CD4-positive, alpha-beta T cell treated with Interleukin-15 for 4 hours (primary cell): ENCODE results near the gene NDFIP2.

ENCODE experiments used
- DNase-seq: peaks from one replicate; pipeline ENCODE4 v3.0.0-alpha.2; 2020; ENCODE audit warnings: low spot score

The NDFIP2 gene

GRCh38 chr13:79459906-79460305 is 21.0 kb upstream of the NDFIP2 start:
- no peak for DNase-seq

DNA sequence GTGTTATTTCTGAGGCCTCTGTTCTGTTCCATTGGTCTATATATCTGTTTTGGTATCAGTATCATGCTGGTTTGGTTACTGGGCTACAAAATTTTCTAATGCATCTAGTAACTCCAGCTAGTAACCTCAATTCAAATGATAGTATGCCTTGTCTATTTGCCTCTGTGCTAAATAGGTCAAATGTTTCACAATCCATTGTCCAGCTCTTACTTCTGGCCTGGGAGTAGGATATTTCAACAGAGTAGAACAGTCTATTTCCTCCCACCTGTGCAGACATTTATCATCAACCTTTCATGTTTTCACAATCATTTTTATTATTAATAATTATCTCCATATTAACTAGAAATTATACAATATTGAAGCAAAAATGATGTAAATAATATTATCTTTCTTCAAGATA is 18.1 kb upstream of the NDFIP2 start:
- no peak for DNase-seq

DNA sequence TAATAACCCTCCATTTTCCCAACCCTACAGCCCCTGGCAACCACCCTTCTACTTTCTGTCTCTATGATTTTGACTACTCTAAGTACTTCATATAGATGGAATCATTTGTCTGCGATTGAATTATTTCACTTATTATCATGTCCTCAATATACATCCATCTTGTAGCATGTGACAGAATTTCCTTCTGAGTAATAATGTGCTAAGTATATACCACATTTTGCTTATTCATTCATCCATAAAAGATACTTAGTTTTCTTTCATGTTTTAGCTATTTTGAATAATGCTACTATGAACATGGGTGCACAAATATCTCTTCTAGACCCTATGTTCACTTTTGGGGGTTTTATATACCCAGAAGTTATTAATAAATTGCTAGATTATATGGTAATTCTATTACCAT is 17.4 kb upstream of the NDFIP2 start:
- no peak for DNase-seq

- DNase-seq = no peak
Observed at GRCh38 chr13:79466872-79467271, 14.1 kb upstream of the NDFIP2 start.

DNA sequence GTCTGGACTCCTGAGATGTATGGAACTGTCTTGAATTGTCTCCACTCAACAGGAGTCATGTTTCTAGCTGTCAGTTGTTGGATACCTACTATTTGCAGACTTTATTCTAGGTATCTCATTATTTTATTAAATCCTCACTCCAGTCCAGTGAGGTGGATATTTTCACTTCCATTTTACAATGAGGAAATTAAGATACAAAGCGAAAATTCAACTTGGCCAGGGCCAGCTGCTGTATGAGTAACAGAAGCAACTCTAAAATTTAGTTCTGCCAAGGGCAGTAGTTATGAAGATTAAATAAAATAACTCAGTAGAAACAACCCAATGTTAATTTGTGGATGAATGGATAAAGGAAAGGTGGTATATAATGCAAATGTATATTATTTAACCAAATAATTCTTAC is 12.6 kb upstream of the NDFIP2 start:
- DNase-seq = no peak

DNA sequence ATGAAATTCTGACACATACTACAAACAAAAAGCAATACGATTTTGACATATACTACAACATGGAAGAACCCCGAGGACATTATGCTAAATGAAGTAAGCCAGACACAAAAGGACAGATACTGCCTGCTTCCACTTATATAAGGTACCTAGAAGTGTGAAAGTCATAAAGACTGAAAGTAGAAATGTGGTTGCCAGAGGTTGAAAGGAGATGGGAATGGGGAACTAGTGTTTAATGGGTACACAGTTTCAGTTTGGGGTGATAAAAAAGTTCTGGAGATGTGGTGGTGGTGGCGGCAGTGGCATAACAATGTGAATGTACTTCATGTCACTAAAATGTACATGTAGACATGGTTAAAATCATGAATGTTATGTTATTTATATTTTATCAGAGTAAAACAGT is 12.1 kb upstream of the NDFIP2 start:
- DNase-seq = no peak

- no peak for DNase-seq
Observed at GRCh38 chr13:79469608-79470007, 11.3 kb upstream of the NDFIP2 start.

DNA sequence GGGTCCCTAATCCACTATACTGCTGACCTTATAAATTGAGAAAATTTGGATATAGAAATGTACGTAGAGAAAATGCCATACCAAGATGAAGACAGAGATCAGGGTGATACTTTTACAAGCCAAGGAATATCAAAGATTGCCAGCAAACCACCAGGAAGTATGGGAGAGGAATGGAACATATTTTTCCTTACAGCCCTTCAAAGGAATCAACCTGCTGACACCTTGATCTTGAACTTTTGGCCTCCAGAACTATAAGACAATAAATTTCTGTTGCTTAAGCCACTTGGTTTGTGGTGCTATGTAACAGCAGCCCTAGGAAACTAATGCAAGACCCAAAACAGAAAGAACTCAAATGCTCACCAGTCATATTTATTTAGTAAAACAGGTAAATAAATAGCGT is 10.3 kb upstream of the NDFIP2 start:
- no peak for DNase-seq

GRCh38 chr13:79475569-79475968 is 5.4 kb upstream of the NDFIP2 start:
- no peak for DNase-seq

GRCh38 chr13:79477968-79478367 is 3.0 kb upstream of the NDFIP2 start:
- no peak for DNase-seq

DNA sequence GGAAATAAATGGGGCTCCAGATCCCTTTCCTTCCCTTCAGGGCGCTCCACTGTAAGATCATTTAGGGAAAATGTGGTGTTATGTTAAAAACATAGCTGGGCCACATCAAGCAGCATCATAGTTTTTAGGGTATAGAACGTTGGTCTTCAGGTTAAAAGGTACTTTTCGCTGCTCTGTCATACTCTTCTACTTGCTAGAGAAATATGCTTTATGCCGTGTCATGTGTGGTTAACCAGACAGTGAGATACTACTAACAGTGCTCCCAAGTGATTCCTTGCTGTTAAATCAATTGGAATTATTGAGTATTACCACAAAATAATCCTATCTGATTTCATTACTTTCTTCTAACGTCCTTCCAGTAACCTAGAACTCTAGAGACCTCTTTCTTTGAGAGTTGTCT is 1.1 kb upstream of the NDFIP2 start:
- DNase-seq = peak; percentile 18

DNA sequence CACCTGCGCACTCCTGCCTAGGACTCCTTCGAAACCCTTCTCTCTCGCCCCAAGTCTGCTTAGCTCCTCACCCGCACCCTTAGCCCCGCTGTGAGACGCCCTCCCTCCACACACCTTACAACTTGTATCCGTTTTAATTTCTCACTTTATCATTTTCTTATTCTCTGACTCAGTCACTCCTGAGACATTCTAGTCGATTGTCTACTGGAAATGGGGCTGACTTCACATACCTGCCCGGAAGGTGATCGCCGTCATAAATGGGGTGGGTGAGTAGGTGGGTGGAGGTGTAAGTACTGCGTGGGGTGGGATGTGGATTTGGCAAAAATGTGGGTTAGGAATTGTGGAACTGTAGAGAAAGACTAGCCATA is 714 bp downstream of the NDFIP2 start:
- DNase-seq = peak; percentile 66

DNA sequence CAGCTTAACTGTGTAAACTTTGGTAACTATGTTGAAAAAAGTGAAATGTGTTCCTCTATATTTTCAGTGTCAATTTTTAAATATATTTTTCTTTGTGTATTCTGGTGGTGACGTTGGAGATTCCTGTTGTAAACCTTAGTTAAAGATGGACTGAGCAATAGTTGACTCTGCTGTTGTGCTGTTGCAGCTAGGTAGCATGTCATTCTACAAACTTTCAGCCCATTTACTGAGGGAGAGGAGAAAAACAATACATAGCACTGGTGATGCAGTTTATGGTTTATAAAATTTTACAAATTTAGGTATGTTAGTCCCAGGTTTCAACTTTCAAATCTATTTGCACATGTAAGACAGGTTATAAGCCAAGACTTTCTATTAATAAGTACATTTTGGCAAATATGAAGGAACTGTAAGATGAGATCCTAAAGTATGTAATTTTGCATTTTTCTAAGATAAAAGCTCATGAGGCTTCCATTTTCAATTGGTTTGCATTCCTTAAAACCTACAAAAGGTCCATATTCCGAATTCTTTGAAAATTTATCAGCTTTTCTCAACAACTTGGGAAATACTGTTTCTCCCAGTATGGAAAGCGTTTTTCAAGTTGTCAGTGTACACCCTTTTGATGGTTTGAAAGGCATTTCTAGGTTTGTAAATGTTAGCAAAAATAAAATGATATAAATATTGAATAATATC is 1.5 kb downstream of the NDFIP2 start:
- DNase-seq = no peak

DNA sequence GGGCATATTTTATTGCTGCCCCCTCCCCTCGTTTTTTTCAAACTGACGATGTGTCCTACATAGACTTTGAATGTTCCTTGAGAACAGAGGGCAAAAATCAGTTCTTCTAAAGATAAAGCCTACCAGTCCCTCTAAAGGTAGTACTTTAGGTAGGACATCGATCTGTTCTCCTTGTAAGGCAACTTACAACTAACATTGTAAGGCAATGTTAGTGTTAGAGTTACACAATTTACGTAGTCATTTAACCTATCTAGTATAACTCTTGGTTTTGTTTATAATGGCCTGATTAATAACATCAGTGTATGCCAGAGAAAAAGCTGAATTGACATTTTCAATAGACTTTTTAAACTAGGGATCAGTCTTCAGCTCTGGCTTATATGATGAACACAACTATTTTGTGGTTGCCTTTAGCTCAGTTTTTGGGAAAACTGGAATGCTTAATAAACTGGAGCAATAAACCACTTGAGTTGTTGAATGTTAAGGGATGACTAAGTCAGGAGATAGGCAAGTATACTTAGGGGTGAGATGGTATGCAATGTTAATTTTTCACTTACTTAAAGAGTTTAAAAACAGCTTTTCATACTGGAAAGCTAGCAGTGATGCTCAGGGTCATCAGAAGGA is 2.2 kb downstream of the NDFIP2 start:
- DNase-seq = no peak

DNA sequence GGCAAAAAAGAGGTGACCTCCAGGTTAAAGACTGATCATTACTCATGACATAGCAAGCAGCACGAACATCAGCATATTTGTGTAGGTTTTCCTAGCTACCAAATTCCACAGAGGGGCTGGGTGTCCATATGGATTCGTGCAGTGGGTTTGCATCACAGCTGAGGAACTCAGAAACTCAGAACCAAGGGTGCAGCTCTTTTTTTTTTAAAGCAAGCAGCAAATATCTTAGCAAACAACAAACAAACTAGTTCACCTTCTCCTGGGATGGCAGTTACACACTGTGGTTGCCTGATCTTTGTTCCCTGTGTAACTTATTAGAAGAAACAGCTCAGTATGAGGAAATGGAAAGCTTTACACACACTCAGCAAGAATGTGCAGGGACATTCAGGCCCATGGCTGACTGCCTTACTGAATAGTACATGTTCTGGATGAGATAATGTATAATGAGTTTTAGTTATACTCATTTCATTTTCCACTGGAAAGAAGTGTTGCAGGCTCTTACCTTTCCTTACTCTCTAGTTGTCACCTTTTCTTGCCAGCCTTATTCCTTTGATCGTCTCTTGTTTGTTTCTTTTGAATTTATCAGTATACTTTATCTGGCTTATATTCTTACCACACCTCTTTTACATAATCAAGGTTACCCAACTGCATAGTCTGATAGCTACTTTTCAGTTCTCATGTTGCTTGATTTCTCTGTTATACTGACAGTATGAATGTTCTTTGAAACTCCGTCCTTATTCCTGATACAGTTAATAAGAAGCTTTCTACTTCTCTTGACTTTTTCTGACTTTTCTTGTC is 4.3 kb downstream of the NDFIP2 start:
- no peak for DNase-seq

DNA sequence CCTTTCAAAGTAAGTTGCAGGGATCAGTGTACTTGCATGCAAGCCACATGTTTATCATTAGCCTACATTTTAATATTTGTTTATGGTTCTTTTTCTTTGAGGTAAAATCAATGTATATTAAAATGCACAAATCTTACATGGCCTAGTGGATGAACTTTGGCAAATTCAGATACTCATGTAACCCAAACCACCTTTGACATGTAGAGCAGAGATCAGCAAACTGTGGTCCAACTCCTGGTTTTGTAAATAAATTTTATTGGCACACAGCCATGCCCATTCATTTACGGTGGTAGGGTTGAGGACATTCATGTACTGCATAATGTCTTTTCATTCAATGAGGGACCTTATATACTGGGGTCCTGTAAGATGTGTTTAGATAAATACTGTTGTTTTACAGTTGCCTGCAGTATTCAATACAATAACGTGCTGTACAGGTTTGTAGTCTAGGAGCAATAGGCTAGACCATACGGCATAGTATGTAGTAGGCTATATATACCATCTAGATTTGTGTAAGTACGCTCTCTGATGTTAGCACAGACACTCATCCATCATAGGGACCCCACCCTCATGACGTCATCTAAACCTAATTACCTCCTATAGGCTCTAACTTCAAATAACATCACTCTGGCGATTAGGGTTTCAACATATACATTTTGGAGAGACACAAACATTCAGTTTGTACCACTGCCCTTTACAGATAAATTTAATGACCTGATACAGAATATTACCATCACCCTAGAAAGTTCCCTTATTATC is 5.7 kb downstream of the NDFIP2 start:
- DNase-seq = no peak

GRCh38 chr13:79490326-79490725 is 9.4 kb downstream of the NDFIP2 start:
- no peak for DNase-seq

- DNase-seq = no peak
Observed at GRCh38 chr13:79490824-79491223, 9.9 kb downstream of the NDFIP2 start.

GRCh38 chr13:79491715-79492114 is 10.8 kb downstream of the NDFIP2 start:
- DNase-seq = peak; percentile 34

GRCh38 chr13:79492313-79492798 is 11.4 kb downstream of the NDFIP2 start:
- no peak for DNase-seq

GRCh38 chr13:79492918-79493594 is 12.1 kb downstream of the NDFIP2 start:
- no peak for DNase-seq

DNA sequence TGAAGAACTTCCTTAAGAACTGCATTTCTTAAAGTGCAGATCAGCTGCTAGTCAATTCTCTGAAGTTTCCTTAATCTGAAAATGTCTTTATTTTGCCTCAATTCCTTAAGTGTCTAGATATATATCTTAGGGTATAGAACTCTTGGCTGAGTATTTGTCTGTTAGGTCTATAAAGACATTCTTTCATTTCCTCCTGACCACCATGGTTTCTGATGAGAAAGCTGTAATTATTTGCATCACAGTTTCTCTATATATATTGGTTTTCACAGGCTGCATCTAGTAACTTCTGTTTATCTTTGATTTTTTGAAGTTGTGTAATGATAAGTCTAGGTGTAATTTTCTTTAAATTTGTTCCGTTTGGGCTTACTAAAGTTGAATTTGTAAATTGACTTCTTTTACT is 15.2 kb downstream of the NDFIP2 start:
- DNase-seq = no peak
